Naive thymus-derived CD8-positive, alpha-beta T cell (primary cell): Measurements from ENCODE around the gene TMUB2. TPM values are rescaled to one million over a fixed set of nuclear protein-coding genes. Genes with fewer than 3 reads are reported as not detected.
A peak's percentile ranks its signal among the peaks of the same experiment; 100 is the strongest.

Experiments used
- ATAC-seq, 2 donors: fragments of 150-1000 bp; cut with Tn5 transposase in 1 of 2; sonication (Bioruptor Pico), chemical (Tn5 transposase) in 1 of 2; 1 replicate in 1 of 2; 2 replicates in 1 of 2; pipeline ENCODE4 v1.10.0; 2021; ENCODE audit warnings: mild to moderate bottlenecking in 2 of 2, moderate library complexity in 2 of 2
- POLR2A ChIA-PET: fragments of 350-600 bp; sonication (Branson Sonifier 250); formaldehyde crosslinking; loops from one replicate; lab custom pipeline; 2021; ENCODE audit warnings: antibody characterized with exemption; lab: Charles Lee
- DNase-seq, 10 donors: peaks; one replicate each; pipeline versions ENCODE4 v3.0.0 to v3.0.0-alpha.2; 2020 to 2022
- H3K27ac Mint-ChIP-seq, 10 donors: one replicate each; pipeline ENCODE4 v1.8.0; 2020 to 2022; ENCODE audit warnings: mild to moderate bottlenecking in 10 of 10, mixed read lengths in 10 of 10, moderate library complexity in 4 of 10, inconsistent platforms in 1 of 10
- H3K27me3 Mint-ChIP-seq, 5 donors: one replicate each; pipeline ENCODE4 v1.8.0; 2021 to 2022; ENCODE audit warnings: mixed read lengths in 5 of 5
- H3K36me3 Mint-ChIP-seq, 3 donors: one replicate each; pipeline ENCODE4 v1.8.0; 2020 to 2022; ENCODE audit warnings: mixed read lengths in 3 of 3, mild to moderate bottlenecking in 2 of 3, inconsistent platforms in 1 of 3
- H3K4me1 Mint-ChIP-seq, 4 donors: one replicate each; pipeline ENCODE4 v1.8.0; 2021 to 2022; ENCODE audit warnings: mixed read lengths in 4 of 4
- H3K4me3 Mint-ChIP-seq, 10 donors: one replicate each; pipeline ENCODE4 v1.8.0; 2020 to 2022; ENCODE audit warnings: mild to moderate bottlenecking in 10 of 10, mixed read lengths in 10 of 10, moderate library complexity in 6 of 10, inconsistent platforms in 1 of 10
- H3K9me3 Mint-ChIP-seq, 9 donors: one replicate each; pipeline ENCODE4 v1.8.0; 2020 to 2022; ENCODE audit warnings: mixed read lengths in 9 of 9, mild to moderate bottlenecking in 3 of 9, inconsistent platforms in 1 of 9, moderate library complexity in 1 of 9
- polyA plus RNA-seq, 3 donors: library from polyadenylated mRNA; unstranded; fragments of 300-500 nt; fragmentation: Illumina TruSeq; gene quantifications; one replicate each; pipeline ENCODE4 v1.2.3, GENCODE V29; 2021
- total RNA-seq, 8 experiments: library from RNA in 2 of 8; stranded (reverse) in 2 of 8; gene quantifications; one replicate each; pipeline ENCODE4 v1.2.3 and lab custom pipeline; 2021 to 2026

Gene TMUB2
- total and polyA plus RNA-seq, 5 experiments from 2014 or later, result 22.1 to 50.5 (median 30.2) TPM

DNA sequence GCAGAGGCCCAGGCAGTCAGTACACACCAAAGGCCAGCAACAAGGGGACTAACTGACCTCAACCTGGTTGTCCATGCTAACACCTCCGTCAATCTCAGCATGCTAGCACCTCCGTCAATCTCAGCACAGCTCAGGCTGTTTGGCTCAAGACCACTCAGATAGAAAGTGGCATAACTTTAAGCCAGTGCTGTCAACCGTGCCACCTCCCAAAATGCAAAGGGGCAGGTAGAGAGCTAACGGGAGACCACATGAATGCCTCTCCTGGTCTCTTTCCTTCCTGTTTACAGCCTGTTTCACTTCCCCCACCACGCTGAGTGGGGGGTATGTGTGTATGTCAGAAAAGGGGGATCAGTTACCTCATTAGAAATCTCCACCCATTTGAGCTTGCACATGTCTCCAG is 29.4 kb downstream of the TMUB2 start:
- peak overlapping the region; percentile 85 to 100 (median 90) for H3K4me3 Mint-ChIP-seq
- POLR2A ChIA-PET, result interaction anchor here (0.6 to 20.4 kb wide), 22 partner anchors 6 to 932 kb away, joined by 3 to 445 read pairs (median 4); partner anchors contain the start of genes ATXN7L3, GRN, HDAC5 and HEXIM1
- H3K27ac Mint-ChIP-seq, result peak overlapping the region; percentile 92 to 99 (median 98)
- no peaks in the 10 kb centered on the region for H3K27me3 Mint-ChIP-seq
- no peaks in the 10 kb centered on the region for H3K9me3 Mint-ChIP-seq
- ATAC-seq, result peak; percentile 13 to 36
- DNase-seq, result peak in 9 of 10 donors; percentile 52 to 88 (median 68)
- peaks cover 10 to 40% (median 23%) of the 10 kb centered on the region in 3 donors for H3K36me3 Mint-ChIP-seq
- peaks cover 40 to 66% (median 64%) of the 10 kb centered on the region in 4 donors for H3K4me1 Mint-ChIP-seq

DNA sequence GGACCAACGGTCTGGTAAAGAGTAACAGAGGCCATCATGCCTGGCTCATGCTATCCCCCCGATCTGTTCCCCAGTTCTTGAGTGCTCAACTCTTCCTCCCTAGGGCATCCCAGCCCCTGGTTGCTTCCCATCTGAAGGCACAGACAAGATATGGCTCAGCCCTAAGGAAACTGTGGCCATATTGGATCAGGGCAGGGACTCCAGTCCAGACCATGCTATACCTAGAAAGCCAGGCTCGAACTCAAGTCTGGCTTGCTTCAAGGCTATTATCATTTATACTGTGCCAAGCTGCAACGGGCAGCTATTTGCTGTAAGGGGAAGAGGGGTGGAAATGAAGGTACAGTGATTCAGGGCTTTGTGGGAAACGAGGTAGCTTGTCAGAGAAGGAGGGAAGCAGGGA is 29.9 kb downstream of the TMUB2 start:
- DNase-seq, result no peak

DNA sequence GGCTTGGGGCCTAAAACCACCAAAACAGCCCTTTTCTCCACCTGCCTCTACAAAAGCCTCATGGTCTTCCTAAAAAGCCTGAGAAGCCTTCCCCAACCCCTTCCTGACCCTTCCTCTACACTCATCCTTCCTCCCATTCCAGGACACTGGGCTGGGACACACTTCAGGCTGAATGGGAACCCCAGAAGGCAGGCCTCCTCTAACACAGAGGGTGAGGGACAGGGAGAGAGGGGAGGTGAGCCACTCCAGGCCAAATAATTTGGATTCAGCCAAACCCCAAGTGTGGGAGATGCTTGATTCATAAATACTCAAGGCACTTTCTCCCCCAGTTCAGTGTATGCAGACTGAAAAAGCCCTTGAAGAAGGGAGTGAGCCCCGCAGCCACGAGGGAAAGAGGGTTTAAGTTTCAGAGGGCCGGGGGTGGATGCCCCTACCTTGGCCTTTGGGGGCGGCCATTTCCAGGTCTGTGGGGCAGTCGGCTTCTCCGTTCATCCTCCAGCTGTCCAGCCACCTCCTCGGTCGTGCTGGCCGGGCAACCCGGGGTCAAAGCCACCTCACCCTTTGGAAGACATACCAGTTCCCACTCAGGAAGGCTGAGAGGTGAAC is 31.1 kb downstream of the TMUB2 start:
- DNase-seq (no peak), ATAC-seq (no peak)
- no peaks in the 10 kb centered on the region for H3K27me3 Mint-ChIP-seq
- H3K9me3 Mint-ChIP-seq, result no peaks in the 10 kb centered on the region
- H3K4me1 Mint-ChIP-seq, result peaks cover 43 to 69% (median 59%) of the 10 kb centered on the region in 4 donors
- peak overlapping the region; percentile 85 to 100 (median 90) for H3K4me3 Mint-ChIP-seq
- POLR2A ChIA-PET, result interaction anchor here (0.6 to 20.4 kb wide), 19 partner anchors 8 to 1099 kb away, joined by 3 to 445 read pairs (median 5); partner anchors contain the start of genes ATXN7L3, GPATCH8, GRN and HDAC5
- peak overlapping the region; percentile 51 to 99 (median 98) for H3K27ac Mint-ChIP-seq
- peaks cover 10 to 34% (median 23%) of the 10 kb centered on the region in 3 donors for H3K36me3 Mint-ChIP-seq

More for the DNA sequence above, 29.9 kb downstream of the TMUB2 start:
- POLR2A ChIA-PET, result interaction anchor here (0.6 to 20.4 kb wide), 21 partner anchors 7 to 932 kb away, joined by 3 to 445 read pairs (median 4); partner anchors contain the start of genes ATXN7L3, GPATCH8, GRN and HDAC5
- Mint-ChIP-seq H3K9me3 (no peaks in the 10 kb centered on the region), H3K36me3 (peaks cover 10 to 37% (median 23%) of the 10 kb centered on the region in 3 donors), H3K4me1 (peaks cover 41 to 66% (median 60%) of the 10 kb centered on the region in 4 donors), H3K27me3 (no peaks in the 10 kb centered on the region), H3K27ac (peak overlapping the region; percentile 92 to 99 (median 98)), H3K4me3 (peak overlapping the region; percentile 85 to 100 (median 90))
- no peak for ATAC-seq

DNA sequence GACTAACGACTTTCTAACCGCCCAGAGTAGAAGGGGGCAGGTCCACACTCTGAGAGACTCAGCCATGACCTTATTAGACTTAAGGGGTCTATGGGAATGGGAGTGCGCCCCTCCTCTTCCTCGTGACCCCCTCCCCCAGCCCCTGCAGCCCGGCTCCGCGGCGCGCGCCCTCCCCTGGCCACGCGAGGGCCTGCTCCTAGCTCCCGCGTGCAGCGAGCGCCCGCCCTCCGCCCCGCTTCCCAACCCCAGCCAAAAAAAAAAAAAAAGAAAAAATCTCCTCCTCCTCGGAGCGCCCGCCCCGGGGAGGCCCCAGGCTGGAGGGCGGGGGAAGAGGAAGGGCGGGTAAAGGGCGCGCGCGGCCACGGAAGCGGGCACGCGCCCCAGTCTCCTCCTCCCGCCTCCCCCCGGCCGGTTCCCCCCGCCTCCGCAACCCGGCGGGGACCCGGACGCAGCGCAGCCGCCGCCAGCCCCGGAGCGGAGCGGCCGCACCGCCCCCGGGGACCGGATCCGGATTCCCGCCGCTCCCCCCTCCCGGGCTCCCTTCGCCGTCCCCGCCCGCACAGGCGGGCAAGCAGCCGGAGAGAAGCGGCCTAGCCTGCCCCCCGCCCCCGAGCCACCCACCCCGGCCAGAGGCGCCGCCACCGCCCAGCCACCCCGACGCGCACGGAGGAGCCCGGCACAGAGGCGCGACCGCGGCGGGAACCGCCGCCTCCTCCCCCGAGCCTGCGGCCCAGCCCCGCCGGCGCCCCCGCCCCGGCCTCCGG is 31.8 kb downstream of the TMUB2 start:
- no peaks in the 10 kb centered on the region for H3K9me3 Mint-ChIP-seq
- POLR2A ChIA-PET, result interaction anchor here (0.6 to 20.4 kb wide), 20 partner anchors 9 to 1099 kb away, joined by 3 to 445 read pairs (median 7); partner anchors contain the start of genes ATXN7L3, GRN, HDAC5 and HEXIM1
- DNase-seq (peak; percentile 82 to 93 (median 88)), ATAC-seq (peak; percentile 38 to 42)
- H3K36me3 Mint-ChIP-seq, result peaks cover 10 to 29% (median 22%) of the 10 kb centered on the region in 3 donors
- H3K27me3 Mint-ChIP-seq, result no peaks in the 10 kb centered on the region
- peak overlapping the region; percentile 51 to 99 (median 98) for H3K27ac Mint-ChIP-seq
- peaks cover 38 to 64% (median 54%) of the 10 kb centered on the region in 4 donors for H3K4me1 Mint-ChIP-seq
- H3K4me3 Mint-ChIP-seq, result peak overlapping the region; percentile 85 to 100 (median 90)

DNA sequence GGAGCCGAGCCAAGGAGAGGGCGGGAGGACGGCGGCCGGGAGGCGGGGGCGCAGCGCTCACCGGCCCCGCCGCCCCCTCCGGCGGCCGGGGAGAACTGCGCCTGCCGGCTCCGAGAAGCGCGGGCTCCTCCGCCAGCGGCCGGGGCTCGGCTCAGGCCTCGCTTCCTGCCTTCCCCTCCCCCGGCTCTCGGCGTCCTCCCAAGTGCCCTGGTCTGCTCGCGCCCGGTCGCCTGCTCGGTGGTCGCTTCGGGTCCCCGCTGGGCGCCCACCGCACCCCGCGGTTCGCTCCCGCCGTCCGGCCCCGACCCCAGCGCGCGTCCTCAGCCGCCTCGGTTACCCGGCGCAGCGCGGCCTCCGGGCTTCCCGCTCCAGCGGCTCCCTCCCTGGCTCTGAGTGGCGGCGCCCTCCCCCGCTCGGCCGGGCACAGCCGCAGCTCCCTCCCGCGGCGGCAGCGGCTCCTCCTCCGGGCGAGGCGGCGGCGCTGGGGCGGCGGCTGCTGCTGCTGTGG is 32.4 kb downstream of the TMUB2 start:
- Mint-ChIP-seq H3K4me1 (peaks cover 32 to 57% (median 47%) of the 10 kb centered on the region in 4 donors), H3K4me3 (peak overlapping the region in 4 of 10 donors; percentile 40 to 100 (median 74)), H3K36me3 (peaks cover 10 to 22% (median 16%) of the 10 kb centered on the region in 3 donors), H3K9me3 (no peaks in the 10 kb centered on the region), H3K27ac (peak overlapping the region in 1 of 10 donors; percentile 33), H3K27me3 (no peaks in the 10 kb centered on the region)
- ATAC-seq (peak; percentile 42 to 45), DNase-seq (peak; percentile 50 to 83 (median 76))
- POLR2A ChIA-PET, result interaction anchor here (0.6 to 20.4 kb wide), 16 partner anchors 9 to 1098 kb away, joined by 3 to 445 read pairs (median 16); partner anchors contain the start of genes ATXN7L3, GRN, HDAC5 and RUNDC3A

DNA sequence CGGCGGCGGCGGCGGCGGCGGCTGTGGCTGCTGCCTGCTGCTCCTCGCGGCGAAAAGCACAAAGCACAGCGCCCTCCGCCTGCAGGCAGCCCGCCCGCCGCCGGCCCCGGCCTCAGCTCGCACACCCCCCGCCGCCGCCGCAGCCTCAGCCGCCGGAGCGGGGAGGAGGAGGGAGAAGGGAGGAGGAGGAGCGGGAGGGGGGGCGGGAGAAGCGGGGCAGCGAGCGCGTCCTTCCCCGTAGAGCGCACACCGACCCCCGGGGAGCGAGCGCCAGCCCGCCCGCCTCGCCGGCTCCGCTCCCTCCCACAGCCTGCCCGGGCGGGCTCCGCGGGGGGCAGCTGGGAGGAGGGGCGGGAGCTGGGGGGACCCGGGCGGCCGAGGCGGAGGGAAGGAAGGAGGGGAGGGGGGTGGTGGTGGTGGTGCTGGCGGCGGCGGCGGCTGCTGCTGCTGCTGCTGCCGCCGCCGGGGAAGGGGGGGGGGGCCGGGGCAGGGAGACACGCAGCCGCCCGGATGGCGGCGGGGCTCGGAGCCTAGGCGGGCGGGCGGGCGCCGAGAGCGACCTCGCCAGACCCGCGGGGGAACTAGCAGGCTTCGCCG is 32.9 kb downstream of the TMUB2 start, which contains the start of gene UBTF:
Gene UBTF (minus strand): TSS at position 60 of the 597 bp plus-strand sequence. CDS start 1,446 bp downstream, outside the sequence.
- Mint-ChIP-seq H3K27ac (peak within 1 kb of the TSS; percentile 87 to 99 (median 94)), H3K36me3 (peaks cover 10 to 17% (median 14%) of the 10 kb centered on the region in 3 donors), H3K4me1 (peaks cover 28 to 52% (median 42%) of the 10 kb centered on the region in 4 donors), H3K4me3 (peak within 1 kb of the TSS; percentile 88 to 100 (median 92)), H3K9me3 (no peaks in the 10 kb centered on the region), H3K27me3 (no peaks in the 10 kb centered on the region)
- ATAC-seq, result peak; percentile 34 to 43
- peak; percentile 61 to 89 (median 74) for DNase-seq
- POLR2A ChIA-PET, result interaction anchor here (0.6 to 20.4 kb wide), 22 partner anchors 10 to 1098 kb away, joined by 3 to 445 read pairs (median 6); partner anchors contain the start of genes ATXN7L3, GRN, HDAC5 and RUNDC3A

DNA sequence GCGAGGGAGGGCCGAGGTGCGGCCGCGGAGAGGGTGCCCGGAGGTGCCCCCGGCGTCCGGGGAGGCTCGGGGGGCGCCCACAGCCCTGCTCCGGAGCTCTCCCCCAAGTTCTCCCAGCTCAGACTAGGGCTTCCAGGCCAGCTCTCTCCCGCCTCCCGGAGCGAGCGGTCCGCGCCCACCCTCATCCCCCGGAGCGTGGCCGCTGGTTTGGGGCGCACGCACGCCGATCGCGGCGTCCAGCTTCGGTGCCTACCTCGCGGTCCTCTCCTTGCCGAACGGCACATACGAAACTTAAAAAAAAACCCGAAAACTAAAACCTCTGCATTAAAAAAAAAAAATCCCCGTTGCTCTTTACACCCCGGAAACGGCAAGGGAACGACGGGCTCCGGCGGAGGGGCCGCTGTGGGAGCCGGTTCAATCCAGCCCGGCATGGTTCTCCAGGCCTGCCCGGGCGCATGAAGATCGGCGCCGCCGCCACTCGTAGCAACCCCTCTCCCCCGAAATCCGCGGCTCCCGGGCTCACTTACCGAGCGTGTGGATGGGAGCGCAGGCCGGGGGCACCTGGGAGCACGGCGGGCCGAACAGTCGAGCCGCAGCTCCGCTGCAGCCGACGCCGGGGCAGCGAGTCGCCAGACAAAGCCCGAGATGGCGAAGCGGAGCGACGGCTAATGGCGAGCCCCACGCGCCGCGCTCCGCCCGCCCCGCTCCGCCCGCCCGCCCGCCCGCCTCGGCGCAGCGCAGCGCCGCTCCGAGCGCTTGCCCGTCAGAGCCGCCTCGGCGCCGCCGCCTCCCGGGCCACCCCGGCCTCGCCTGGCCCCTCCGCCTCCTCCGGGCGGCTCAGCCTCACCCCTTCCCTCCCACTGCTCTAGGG is 33.7 kb downstream of the TMUB2 start:
- peak overlapping the region; percentile 90 to 98 (median 95) for H3K27ac Mint-ChIP-seq
- peaks cover 5 to 9% (median 8%) of the 10 kb centered on the region in 3 donors for H3K36me3 Mint-ChIP-seq
- no peaks in the 10 kb centered on the region for H3K9me3 Mint-ChIP-seq
- H3K27me3 Mint-ChIP-seq, result no peaks in the 10 kb centered on the region
- peak; percentile 29 to 46 for ATAC-seq
- peak overlapping the region; percentile 91 to 100 (median 96) for H3K4me3 Mint-ChIP-seq
- POLR2A ChIA-PET, result interaction anchor here (0.6 to 20.4 kb wide), 36 partner anchors 9 to 1365 kb away, joined by 3 to 445 read pairs (median 5); partner anchors contain the start of genes ATXN7L3, GRN, HDAC5 and HEXIM2
- H3K4me1 Mint-ChIP-seq, result peaks cover 23 to 45% (median 34%) of the 10 kb centered on the region in 4 donors
- DNase-seq, result peak; percentile 54 to 85 (median 66)

DNA sequence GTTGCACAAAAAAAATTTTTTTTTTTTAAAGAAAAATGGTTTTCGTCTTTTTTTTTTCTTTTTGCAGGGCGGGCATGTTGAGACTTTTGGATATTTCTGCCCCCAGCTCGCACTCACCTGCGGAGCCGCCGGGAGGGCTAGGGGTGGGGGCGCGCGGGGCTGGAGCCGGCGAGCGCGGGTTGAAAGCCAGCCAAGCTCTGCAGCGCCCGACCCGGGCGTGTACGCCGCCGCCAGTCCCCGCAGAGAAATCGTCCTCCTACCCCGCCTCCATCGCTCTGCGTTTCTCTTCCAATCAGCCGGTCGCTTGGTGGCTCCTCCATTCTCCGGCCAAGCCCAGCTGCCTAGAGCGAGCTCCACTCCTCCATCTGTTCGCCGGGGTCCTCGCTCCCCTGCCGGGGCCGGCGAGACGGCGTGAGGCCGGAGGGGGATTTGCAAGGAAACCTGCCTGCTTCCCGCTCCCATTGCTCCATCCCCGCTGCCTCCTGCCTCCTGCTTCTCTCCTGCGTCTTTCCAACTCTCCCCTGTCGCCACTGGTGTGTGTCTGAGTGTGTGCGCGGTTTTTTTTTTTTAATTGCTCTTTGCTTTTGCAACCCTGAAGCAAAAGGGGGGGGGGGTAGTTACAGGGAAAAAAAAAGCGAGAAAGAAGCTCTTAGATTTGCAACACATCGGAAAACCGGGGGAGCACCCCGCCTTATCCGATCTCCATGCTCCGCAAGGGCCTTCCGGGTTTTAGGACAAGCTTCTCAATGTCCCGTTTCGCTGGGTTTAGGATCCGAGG is 34.5 kb downstream of the TMUB2 start:
- no peaks in the 10 kb centered on the region for H3K9me3 Mint-ChIP-seq
- ATAC-seq (peak; percentile 19 to 27), DNase-seq (peak; percentile 53 to 79 (median 65))
- peaks cover under 1 to 2% (median 1%) of the 10 kb centered on the region in 3 donors for H3K36me3 Mint-ChIP-seq
- no peaks in the 10 kb centered on the region for H3K27me3 Mint-ChIP-seq
- peaks cover 18 to 36% (median 27%) of the 10 kb centered on the region in 4 donors for H3K4me1 Mint-ChIP-seq
- POLR2A ChIA-PET, result interaction anchor here (0.5 to 20.4 kb wide), 38 partner anchors 8 to 1364 kb away, joined by 3 to 445 read pairs (median 5); partner anchors contain the start of genes ATXN7L3, GRN, HDAC5 and HEXIM2
- H3K27ac Mint-ChIP-seq, result peak overlapping the region; percentile 91 to 98 (median 95)
- H3K4me3 Mint-ChIP-seq, result peak overlapping the region; percentile 91 to 100 (median 96)

DNA sequence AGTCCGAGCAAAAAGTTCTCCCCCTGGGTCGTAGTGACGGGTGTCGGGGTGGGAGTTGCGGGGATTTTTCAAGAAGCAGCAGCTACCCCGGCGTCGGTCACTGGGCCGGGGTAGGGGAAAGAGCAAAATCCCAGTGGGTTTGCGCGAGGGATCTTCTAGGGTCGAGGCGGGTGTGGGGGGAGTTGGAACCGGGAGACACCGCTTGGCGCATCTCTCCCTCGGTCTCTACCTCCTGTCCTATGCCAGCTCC is 35.0 kb downstream of the TMUB2 start:
- POLR2A ChIA-PET, result interaction anchor here (0.5 to 20.4 kb wide), 35 partner anchors 9 to 1364 kb away, joined by 3 to 445 read pairs (median 5); partner anchors contain the start of genes ATXN7L3, GRN, HDAC5 and HEXIM2
- Mint-ChIP-seq H3K4me3 (peak overlapping the region; percentile 91 to 100 (median 96)), H3K27me3 (no peaks in the 10 kb centered on the region), H3K4me1 (peaks cover 15 to 31% (median 21%) of the 10 kb centered on the region in 4 donors), H3K36me3 (no peaks in the 10 kb centered on the region), H3K27ac (peak overlapping the region; percentile 91 to 98 (median 95)), H3K9me3 (no peaks in the 10 kb centered on the region)
- no peak for ATAC-seq
- DNase-seq, result peak in 3 of 10 donors; percentile 35 to 41 (median 37)
